Large intestine (tissue), 12 donors: ENCODE measurements around the gene OR52A5. TPM values are rescaled to one million over a fixed set of nuclear protein-coding genes. Genes with fewer than 3 reads are reported as not detected.
"Not testable (repeated sequence)": the region's sequence is repeated elsewhere in the genome, so short reads cannot be mapped to it uniquely, and the experiment has no call there.

Experiments used
- DNase-seq, 2 donors: peaks; one replicate each; pipeline versions ENCODE4 v3.0.0 to v3.0.0-alpha.2; 2013
- H3K27ac ChIP-seq: one replicate; pipeline ENCODE4 v1.5.1; 2013; ENCODE audit warnings: low read length
- H3K27me3 ChIP-seq: 2 replicates; pipeline ENCODE4 v1.6.1; 2013; ENCODE audit warnings: low read length; ENCODE audit not compliant: control insufficient read depth, insufficient read depth
- H3K36me3 ChIP-seq: 2 replicates; pipeline ENCODE4 v1.6.1; 2013; ENCODE audit warnings: low read length; ENCODE audit not compliant: control insufficient read depth, insufficient read depth
- H3K4me1 ChIP-seq: one replicate; pipeline ENCODE4 v1.6.1; 2013; ENCODE audit warnings: low read length; ENCODE audit not compliant: control insufficient read depth, insufficient read depth
- H3K4me3 ChIP-seq: one replicate; pipeline ENCODE4 v1.5.1; 2013; ENCODE audit warnings: low read length
- H3K9me3 ChIP-seq: one replicate; pipeline ENCODE4 v1.6.1; 2013; ENCODE audit warnings: mild to moderate bottlenecking, low read depth, low read length, moderate library complexity; ENCODE audit not compliant: control insufficient read depth
- WGBS: methylation state at CpG from one replicate; pipeline ENCODE4 v1.1.5; 2013; ENCODE audit warnings: low lambda C conversion rate; ENCODE audit not compliant: insufficient coverage; 5-methylcytosine and 5-hydroxymethylcytosine counted together
- long read RNA-seq, 11 donors: transcript quantifications; one replicate each; lab custom pipeline, GENCODE V29; 2026
- polyA plus RNA-seq: library from polyadenylated mRNA; unstranded; fragments of 120-200 nt; gene quantifications from one replicate; pipeline ENCODE4 v1.2.1, GENCODE V29; 2013

The OR52A5 gene
- polyA plus RNA-seq, result not detected
- long read RNA-seq, donor 1, result 0 reads
- long read RNA-seq, donor 2, result 0 reads
- long read RNA-seq, donor 3, result 0 reads
- long read RNA-seq, donor 4, result 0 reads
- long read RNA-seq, donor 5, result 0 reads
- long read RNA-seq, donor 6, result 0 reads
- long read RNA-seq, donor 7, result 0 reads
- long read RNA-seq, donor 8, result 0 reads
- long read RNA-seq, donor 9, result 0 reads
- long read RNA-seq, donor 10, result 0 reads
- long read RNA-seq, donor 11, result 0 reads

GRCh38 chr11:5137996-5138395 is at the start of gene OR52A5:
Gene OR52A5 (minus strand): TSS chr11:5138356. CDS start chr11:5132642, 5,714 bp downstream.
- Histone ChIP-seq H3K4me3 (no peak within 1 kb of the TSS), H3K4me1 (no peaks in the 10 kb centered on the region), H3K9me3 (no peaks in the 10 kb centered on the region), H3K27me3 (no peaks in the 10 kb centered on the region), H3K36me3 (no peaks in the 10 kb centered on the region), H3K27ac (no peak within 1 kb of the TSS)
- DNase-seq, result no peak
- 100% methylated on average over 1 of the region's 2 CpGs for WGBS

DNA sequence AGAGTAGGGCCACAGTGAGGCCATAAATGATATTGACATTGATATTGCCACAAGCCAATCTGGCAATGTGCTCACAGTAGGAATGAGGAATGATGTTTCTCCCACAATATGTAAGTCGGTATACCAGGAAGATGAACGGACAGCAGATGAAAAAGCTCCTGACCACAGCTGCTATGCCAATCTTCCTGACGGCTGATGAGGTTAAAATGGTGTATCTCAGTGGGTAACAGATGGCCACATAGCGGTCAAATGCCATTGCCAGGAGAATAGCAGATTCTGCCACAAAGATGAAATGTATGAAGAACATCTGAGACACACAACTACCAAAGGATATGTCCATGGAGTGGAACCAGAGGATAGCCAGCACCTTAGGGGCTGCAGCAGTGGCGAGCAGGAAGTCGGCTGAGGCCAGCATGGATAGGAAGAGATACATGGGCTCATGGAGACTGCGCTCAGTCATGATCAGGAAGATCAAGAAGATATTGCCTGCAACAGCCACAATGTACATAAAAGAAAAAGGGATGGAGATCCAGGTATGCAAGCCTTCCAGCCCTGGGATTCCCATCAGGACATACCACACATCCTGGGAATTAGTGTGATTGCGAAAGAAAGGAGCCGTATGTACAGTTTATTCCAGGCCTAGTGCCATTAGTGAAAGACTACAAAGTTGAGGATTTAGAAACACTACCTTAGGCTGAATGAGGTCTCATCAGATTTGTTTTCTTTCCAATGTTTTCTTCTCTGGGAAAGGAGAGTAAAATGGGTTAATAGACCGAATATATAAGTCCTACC is 40.1 kb upstream of the OR52A5 start:
- H3K36me3 ChIP-seq, result no peaks in the 10 kb centered on the region

GRCh38 chr11:5174934-5175333 is 36.8 kb upstream of the OR52A5 start:
- Histone ChIP-seq H3K9me3 (no peaks in the 10 kb centered on the region), H3K36me3 (no peaks in the 10 kb centered on the region), H3K27me3 (no peaks in the 10 kb centered on the region), H3K27ac (no peak overlapping the region), H3K4me3 (no peak overlapping the region), H3K4me1 (no peaks in the 10 kb centered on the region)
- WGBS, result 100% methylated on average over 1 of the region's 7 CpGs
- no peak for DNase-seq

More for the DNA sequence above, 40.1 kb upstream of the OR52A5 start:
- no peaks in the 10 kb centered on the region for H3K27me3 ChIP-seq
- no peak for DNase-seq
- no peak overlapping the region for H3K4me3 ChIP-seq
- WGBS, result no CpG with 5 or more reads among the region's 10 CpGs
- no peaks in the 10 kb centered on the region for H3K4me1 ChIP-seq
- no peaks in the 10 kb centered on the region for H3K9me3 ChIP-seq
- no peak overlapping the region for H3K27ac ChIP-seq

- H3K4me1 ChIP-seq, result no peaks in the 10 kb centered on the region
- H3K36me3 ChIP-seq, result no peaks in the 10 kb centered on the region
- no peak overlapping the region for H3K4me3 ChIP-seq
- H3K27ac ChIP-seq, result no peak overlapping the region
- H3K27me3 ChIP-seq, result no peaks in the 10 kb centered on the region
- DNase-seq, result no peak
- no CpG with 5 or more reads among the region's 2 CpGs for WGBS
- H3K9me3 ChIP-seq, result no peaks in the 10 kb centered on the region
Observed at GRCh38 chr11:5171856-5172255, 33.7 kb upstream of the OR52A5 start.

- not testable (repeated sequence) for DNase-seq, H3K27me3 ChIP-seq, H3K4me3 ChIP-seq, H3K9me3 ChIP-seq, H3K36me3 ChIP-seq, H3K4me1 ChIP-seq, H3K27ac ChIP-seq
Observed at GRCh38 chr11:5165898-5166297, 27.7 kb upstream of the OR52A5 start.

DNA sequence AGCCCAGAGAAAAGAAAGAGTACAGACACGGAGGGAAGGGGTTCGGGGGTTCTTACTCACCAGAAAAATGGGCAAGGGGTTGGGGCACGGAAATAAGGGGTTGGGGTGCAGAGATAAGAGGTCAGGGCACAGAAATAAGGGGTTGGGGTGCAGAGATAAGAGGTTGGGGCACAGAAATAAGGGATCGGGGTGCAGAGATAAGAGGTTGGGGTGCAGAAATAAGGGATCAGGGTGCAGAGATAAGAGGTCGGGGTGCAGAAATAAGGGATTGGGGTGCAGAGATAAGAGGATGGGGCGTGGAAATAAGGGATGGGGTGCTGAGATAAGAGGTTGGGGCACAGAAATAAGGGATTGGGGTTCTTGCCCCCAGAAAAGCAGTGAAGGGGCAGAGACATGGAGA is 26.7 kb upstream of the OR52A5 start:
- not testable (repeated sequence) for H3K9me3 ChIP-seq, H3K4me1 ChIP-seq, H3K4me3 ChIP-seq, DNase-seq, H3K27me3 ChIP-seq, H3K36me3 ChIP-seq, H3K27ac ChIP-seq
- WGBS, result 25% methylated on average over 2 of the region's 6 CpGs

GRCh38 chr11:5161045-5161444 is 22.9 kb upstream of the OR52A5 start:
- not testable (repeated sequence) for H3K4me3 ChIP-seq, H3K36me3 ChIP-seq, H3K9me3 ChIP-seq, H3K27me3 ChIP-seq, H3K4me1 ChIP-seq, DNase-seq, H3K27ac ChIP-seq
- no CpG with 5 or more reads among the region's 1 CpG for WGBS

- WGBS, result no CpG with 5 or more reads among the region's 4 CpGs
- not testable (repeated sequence) for H3K4me1 ChIP-seq, H3K4me3 ChIP-seq, H3K9me3 ChIP-seq, DNase-seq, H3K27ac ChIP-seq, H3K27me3 ChIP-seq, H3K36me3 ChIP-seq
Observed at GRCh38 chr11:5160217-5160616, 22.1 kb upstream of the OR52A5 start.

GRCh38 chr11:5159806-5160205 is 21.6 kb upstream of the OR52A5 start:
- H3K9me3 ChIP-seq, result no peaks in the 10 kb centered on the region
- H3K4me1 ChIP-seq, result no peaks in the 10 kb centered on the region
- DNase-seq, result no peak
- H3K27me3 ChIP-seq, result no peaks in the 10 kb centered on the region
- no peak overlapping the region for H3K27ac ChIP-seq
- no peak overlapping the region for H3K4me3 ChIP-seq
- H3K36me3 ChIP-seq, result no peaks in the 10 kb centered on the region

DNA sequence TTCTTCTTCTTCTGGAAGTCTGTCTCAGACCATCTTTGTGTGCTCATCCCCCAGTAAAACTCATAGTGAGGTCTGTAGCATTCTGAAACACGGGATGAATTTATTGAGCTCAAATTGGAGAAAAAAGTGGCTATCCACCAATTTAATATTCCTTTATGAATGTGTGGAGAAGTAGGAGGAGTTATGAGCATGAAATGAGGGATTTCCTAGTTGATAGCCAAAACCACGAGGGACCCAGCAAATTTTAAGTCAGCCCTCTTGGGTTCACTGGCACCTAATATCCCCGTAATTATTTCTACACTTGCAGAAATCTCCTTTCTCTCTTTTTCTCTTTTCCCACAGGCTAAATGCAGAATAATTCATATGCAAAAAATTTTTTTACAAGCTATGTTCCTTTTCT is 16.5 kb upstream of the OR52A5 start, which contains the start of gene OR52A1:
Gene OR52A1 (minus strand): TSS at position 101 of the 400 bp plus-strand sequence. CDS start 2,388 bp downstream, outside the sequence.
- Histone ChIP-seq H3K4me1 (no peaks in the 10 kb centered on the region), H3K36me3 (no peaks in the 10 kb centered on the region), H3K4me3 (no peak within 1 kb of the TSS), H3K27ac (no peak within 1 kb of the TSS), H3K9me3 (no peaks in the 10 kb centered on the region), H3K27me3 (no peaks in the 10 kb centered on the region)
- 88% methylated on average over 1 of the region's 3 CpGs for WGBS
- DNase-seq, result no peak
